ENCODE measurements around the gene NAV2. TPM values are rescaled to one million over a fixed set of nuclear protein-coding genes. Genes with fewer than 3 reads are reported as not detected.

The NAV2 gene
- total RNA-seq, 1 donor from 2014 or later, result 11.1 TPM

DNA sequence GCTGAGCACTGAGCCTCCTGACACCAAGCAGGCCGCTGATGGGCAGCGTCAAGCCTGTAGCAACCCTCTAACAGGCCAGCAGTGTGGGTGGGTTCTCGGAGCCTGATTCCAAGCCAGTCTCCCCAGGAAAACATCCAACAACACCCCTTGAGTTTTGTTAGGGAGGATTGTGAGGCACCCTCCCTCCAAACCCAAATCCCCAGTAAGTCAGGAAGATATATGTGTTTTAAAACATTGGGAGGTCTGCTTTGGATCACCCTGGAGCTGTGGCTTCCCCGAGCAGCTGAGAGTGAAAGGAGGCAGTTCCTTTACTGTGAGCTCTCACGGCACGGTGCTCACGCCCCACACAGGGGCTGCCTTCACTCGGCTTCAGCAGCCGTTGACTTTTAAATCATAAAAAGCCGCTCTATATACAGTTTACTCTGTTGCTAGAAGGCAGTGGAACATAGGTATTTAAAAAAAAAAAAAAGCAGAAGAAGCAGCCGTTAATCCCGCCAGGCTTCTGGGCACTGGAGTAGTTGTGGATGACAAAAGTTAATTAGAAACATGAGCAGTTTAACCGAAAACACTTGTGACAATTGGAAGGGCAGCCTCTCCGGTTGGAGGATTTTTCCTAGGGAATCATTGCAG is 218.6 kb downstream of the NAV2 start:
- H3K36me3 ChIP-seq (ENCODE audit: control insufficient read depth, insufficient read depth, low read length), result no peaks in the 10 kb centered on the region
- no peak overlapping the region for H3K4me3 ChIP-seq (ENCODE audit: low read depth, low read length)
- DNase-seq (ENCODE audit: low read depth) (no peak), FAIRE-seq (no peak)
- no peaks in the 10 kb centered on the region for H3K27me3 ChIP-seq (ENCODE audit: control insufficient read depth, insufficient read depth, low read length)
- TF ChIP-seq CTCF (IDR thresholded peaks at IDR 0.05; ENCODE audit: insufficient read depth, low read length, severe bottlenecking), result no peak

- H3K36me3 ChIP-seq (ENCODE audit: control insufficient read depth, insufficient read depth, low read length), result no peaks in the 10 kb centered on the region
- H3K27me3 ChIP-seq (ENCODE audit: control insufficient read depth, insufficient read depth, low read length), result no peaks in the 10 kb centered on the region
- DNase-seq (ENCODE audit: low read depth) (no peak), FAIRE-seq (no peak)
- no peak for TF ChIP-seq CTCF (IDR thresholded peaks at IDR 0.05; ENCODE audit: insufficient read depth, low read length, severe bottlenecking)
- H3K4me3 ChIP-seq (ENCODE audit: low read depth, low read length), result no peak overlapping the region
Measured at GRCh38 chr11:19931771-19932369, 219.2 kb downstream of the NAV2 start.

- H3K4me3 ChIP-seq (ENCODE audit: low read depth, low read length), result no peak overlapping the region
- no peaks in the 10 kb centered on the region for H3K27me3 ChIP-seq (ENCODE audit: control insufficient read depth, insufficient read depth, low read length)
- DNase-seq (ENCODE audit: low read depth) (no peak), FAIRE-seq (no peak)
- H3K36me3 ChIP-seq (ENCODE audit: control insufficient read depth, insufficient read depth, low read length), result no peaks in the 10 kb centered on the region
- no peak for TF ChIP-seq CTCF (IDR thresholded peaks at IDR 0.05; ENCODE audit: insufficient read depth, low read length, severe bottlenecking)
Measured at GRCh38 chr11:19933132-19933735, 220.6 kb downstream of the NAV2 start.

- Histone ChIP-seq H3K4me3 (ENCODE audit: low read depth, low read length) (no peak overlapping the region), H3K27me3 (ENCODE audit: control insufficient read depth, insufficient read depth, low read length) (no peaks in the 10 kb centered on the region), H3K36me3 (ENCODE audit: control insufficient read depth, insufficient read depth, low read length) (no peaks in the 10 kb centered on the region)
- DNase-seq (ENCODE audit: low read depth) (no peak), FAIRE-seq (no peak)
- no peak for TF ChIP-seq CTCF (IDR thresholded peaks at IDR 0.05; ENCODE audit: insufficient read depth, low read length, severe bottlenecking)
Measured at GRCh38 chr11:19933801-19934488, 221.3 kb downstream of the NAV2 start.

GRCh38 chr11:19934828-19935259 is 222.2 kb downstream of the NAV2 start:
- Histone ChIP-seq H3K36me3 (ENCODE audit: control insufficient read depth, insufficient read depth, low read length) (no peaks in the 10 kb centered on the region), H3K27me3 (ENCODE audit: control insufficient read depth, insufficient read depth, low read length) (no peaks in the 10 kb centered on the region), H3K4me3 (ENCODE audit: low read depth, low read length) (no peak overlapping the region)
- no peak for TF ChIP-seq CTCF (IDR thresholded peaks at IDR 0.05; ENCODE audit: insufficient read depth, low read length, severe bottlenecking)
- no peak for FAIRE-seq
- DNase-seq (ENCODE audit: low read depth), result peak; percentile 35

Data from bronchial epithelial cell (primary cell).